ENCODE measurements around the gene PSD2. TPM values are rescaled to one million over a fixed set of nuclear protein-coding genes. Genes with fewer than 3 reads are reported as not detected.

Gene PSD2
- total RNA-seq, 1 donor from 2014 or later, result 0.24 TPM

- DNase-seq (ENCODE audit: low spot score), result no peak
These were observed 41.0 kb downstream of the PSD2 start for GRCh38 chr5:139836469-139837208.

- no peak for DNase-seq (ENCODE audit: low spot score)
These were observed 42.2 kb downstream of the PSD2 start for GRCh38 chr5:139837711-139838380.

- DNase-seq (ENCODE audit: low spot score), result no peak
These were observed 43.0 kb downstream of the PSD2 start for GRCh38 chr5:139838381-139839197.

- DNase-seq (ENCODE audit: low spot score), result no peak
These were observed 43.7 kb downstream of the PSD2 start for GRCh38 chr5:139839232-139839815.

DNA sequence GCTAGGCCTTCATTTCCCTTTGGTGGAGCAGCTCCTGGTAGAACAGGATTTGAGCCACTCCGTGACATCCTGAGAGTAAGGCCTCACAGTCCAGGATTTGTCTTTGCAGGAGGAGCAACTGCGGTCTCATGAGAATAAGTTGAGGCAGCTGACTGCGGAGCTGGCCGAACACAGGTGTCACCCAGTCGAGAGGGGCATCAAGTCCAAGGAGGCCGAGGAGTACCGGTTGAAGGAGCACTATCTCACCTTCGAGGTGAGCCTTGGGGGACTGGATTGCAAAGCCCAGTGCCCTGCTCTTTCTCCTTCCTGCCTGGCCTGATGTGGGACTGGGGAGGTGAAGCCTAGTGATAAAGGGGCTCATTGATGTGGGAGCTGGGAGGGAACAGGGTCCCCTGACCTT lies 44.3 kb downstream of the PSD2 start:
- no peak for DNase-seq (ENCODE audit: low spot score)

DNA sequence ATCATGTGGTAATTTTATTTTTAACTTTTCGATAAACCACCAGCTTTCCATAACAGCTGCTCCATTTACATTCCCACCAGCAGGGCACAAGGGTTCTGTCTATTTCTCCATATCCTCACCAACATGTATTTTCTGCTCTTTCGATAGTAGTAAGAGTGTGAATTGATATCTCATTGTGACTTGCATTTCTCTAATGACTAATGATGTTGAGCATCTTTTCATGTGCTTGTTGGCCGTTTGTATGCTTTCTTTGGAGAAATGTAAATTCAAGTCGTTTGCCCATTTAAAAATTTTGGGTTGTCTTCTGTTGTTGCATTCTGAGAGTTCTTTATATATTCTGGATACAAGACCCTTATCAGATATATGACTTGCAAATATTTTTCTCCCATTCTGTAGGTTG lies 45.9 kb downstream of the PSD2 start:
- no peak for DNase-seq (ENCODE audit: low spot score)

DNA sequence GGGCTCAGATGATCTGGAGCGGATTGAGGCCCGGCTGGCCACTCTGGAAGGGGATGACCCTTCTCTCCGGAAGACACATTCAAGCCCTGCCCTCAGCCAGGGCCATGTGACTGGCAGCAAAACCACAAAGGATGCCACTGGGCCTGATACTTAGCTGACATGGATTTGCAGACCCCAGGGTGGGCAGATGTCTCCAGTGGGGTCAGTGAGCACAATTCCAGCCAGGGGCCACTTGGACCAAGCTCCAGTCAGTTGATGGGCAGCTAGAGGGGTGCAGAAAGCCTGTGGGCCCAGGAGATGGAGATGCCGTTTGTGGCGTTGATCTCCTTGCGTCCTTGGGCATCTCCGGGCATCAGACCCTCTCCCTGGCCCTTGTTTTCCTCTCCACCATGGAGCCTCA lies 46.7 kb downstream of the PSD2 start:
- DNase-seq (ENCODE audit: low spot score), result no peak

DNA sequence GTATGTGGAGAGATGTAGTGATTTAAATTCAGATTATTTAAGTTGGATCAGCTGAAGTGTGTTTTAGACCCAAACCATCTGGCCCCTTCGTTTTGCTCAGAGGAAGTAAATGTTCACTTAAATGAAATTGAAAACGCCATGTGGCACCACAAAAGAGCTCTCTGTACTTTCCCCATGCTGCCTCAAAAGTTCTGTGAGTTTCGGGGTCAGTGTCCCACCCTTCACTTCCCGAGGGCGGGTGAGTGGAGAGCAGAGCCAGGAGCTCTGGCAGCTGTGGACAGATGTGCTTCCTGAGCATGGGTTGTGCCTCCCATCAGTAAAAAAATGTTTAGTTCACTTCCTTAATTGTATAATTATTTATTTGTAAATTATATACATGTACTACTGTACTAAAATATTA lies 48.4 kb downstream of the PSD2 start:
- no peak for DNase-seq (ENCODE audit: low spot score)

- DNase-seq (ENCODE audit: low spot score), result peak; percentile 68
These were observed 49.0 kb downstream of the PSD2 start for GRCh38 chr5:139844472-139845145.

DNA sequence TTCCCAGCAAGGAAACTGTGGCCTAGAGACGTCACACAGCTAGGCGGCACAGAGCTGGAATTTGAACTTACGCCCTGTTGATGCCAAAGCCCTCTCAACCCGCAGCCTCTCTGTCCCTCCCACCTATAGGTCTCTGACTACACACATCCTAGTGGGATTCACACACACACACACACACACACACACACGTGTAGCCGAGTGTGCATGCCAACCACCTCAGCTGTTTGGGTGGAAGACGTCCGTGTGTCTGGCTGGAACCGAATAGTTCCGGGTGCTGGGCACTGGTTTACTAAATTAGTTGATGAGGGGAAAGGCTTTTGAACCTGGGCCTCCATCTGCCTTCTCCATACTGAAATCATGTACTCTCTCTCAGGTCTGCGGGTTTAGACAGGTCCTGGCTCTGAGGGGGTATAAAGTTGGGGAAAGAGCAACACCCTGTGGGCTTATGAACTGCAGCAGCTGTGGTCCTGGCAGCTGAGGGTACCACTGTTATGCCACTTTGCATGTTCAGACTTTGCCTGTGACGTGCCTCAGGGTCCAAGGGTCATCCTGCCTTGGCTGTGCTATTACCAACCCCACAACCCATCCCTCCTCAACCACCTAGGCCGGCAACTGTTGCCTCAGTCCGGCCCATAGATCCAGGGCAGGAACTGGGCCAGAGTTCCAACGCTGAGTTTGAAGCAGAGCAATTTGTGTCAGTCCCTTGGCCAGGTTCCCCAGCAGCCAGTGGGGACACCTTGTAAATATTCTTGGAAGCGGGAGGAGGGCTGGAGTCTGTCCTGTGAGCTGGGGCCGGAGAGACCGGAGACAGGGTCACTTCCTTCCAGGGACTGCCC lies 50.5 kb downstream of the PSD2 start:
- DNase-seq (ENCODE audit: low spot score), result no peak

DNA sequence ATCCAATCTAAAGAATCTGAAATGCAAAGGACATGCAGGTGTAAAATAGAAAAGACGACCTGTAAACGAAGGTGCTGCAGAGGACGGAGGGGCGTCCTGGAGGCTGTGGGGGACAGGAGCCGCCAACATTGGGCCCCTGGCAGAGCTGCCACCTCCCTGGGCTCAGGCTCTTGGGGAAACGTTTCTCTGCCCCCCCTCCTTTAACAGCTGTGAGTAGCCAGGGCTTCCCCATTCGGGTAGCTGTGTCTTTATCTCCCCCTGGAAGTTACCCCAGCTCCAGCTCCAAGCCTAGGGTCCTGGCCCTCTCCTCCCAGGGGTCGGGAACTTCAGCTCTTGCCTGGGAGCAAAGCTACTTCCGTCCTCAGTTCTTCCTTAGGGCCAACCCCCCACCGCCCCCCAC lies 51.5 kb downstream of the PSD2 start:
- DNase-seq (ENCODE audit: low spot score), result no peak

GRCh38 chr5:139847790-139848507 lies 52.3 kb downstream of the PSD2 start:
- DNase-seq (ENCODE audit: low spot score), result peak; percentile 70

GRCh38 chr5:139848508-139849100 lies 53.0 kb downstream of the PSD2 start:
- no peak for DNase-seq (ENCODE audit: low spot score)

DNA sequence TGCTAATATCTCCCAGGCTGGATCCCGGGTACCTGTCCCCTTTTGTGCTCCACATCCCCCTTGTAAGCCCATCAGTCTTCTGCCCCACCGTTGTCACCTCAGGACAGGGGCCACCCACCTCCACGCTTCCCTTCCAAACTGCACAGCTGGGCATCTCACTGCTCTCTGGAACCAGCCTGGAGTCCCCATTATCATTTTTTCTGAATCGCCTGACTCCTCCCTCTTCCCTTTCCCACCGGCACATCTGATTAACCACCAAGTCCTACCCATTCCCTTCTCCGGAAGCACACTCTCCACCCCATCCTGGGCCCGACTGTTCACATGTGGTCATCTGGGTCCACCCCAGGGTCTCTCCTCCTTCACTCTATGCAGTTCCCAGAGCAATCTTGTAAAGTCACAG lies 53.9 kb downstream of the PSD2 start:
- no peak for DNase-seq (ENCODE audit: low spot score)

- DNase-seq (ENCODE audit: low spot score), result no peak
These were observed 54.3 kb downstream of the PSD2 start for GRCh38 chr5:139849942-139850341.

- no peak for DNase-seq (ENCODE audit: low spot score)
These were observed 54.9 kb downstream of the PSD2 start for GRCh38 chr5:139850423-139851016.

GRCh38 chr5:139851558-139851957 lies 56.0 kb downstream of the PSD2 start:
- DNase-seq (ENCODE audit: low spot score), result no peak

DNA sequence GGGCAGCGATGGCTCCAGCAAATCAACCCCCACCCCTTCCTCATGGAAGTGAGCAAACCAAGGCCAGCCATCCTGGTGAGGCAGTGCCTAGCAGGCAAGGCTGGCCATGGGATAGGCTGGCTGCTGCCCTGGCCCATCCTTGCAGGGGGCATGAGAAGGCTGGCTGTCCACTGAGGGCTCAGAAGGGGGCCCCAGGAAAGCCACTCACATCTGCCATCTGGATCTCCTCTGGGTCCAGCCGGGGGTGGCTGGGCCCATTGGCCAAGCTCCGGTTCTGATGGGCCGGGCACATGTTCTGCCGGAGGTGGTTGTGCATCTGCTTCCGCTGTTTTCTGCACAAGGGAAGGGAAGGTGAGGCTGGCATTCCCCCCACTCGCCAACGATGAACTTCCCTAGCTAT lies 57.1 kb downstream of the PSD2 start:
- no peak for DNase-seq (ENCODE audit: low spot score)

DNA sequence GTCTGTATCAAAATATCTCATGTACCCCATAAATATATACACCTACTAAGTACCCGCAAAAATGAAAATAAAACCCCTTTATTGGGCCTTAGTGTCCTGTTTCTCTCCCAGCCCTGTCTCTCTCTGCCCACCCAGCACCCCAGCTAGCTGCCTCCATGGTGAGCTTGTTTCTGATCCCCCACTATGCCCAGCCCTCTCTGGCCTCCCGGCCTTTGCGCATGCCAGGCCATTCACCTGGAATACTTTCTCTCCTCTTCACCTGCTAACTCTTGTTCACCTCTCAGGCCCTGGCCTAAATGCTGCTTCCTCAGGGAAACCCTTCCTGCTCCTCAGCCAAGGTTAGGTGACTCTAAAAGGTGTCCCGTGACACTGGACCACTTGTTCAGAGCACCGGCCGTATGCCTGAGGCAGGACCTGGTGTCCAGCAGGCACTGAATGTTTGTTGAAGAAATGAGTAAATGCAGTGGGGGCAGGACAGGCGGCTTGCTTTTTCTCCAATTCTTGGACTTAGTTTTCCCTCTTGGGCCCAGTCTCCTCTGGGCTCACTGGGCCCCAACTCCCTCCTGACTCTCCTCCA lies 58.5 kb downstream of the PSD2 start:
- DNase-seq (ENCODE audit: low spot score), result no peak

Measured in umbilical cord (tissue), 2 donors.